BJ (cell line): Measurements from ENCODE around the gene LZTFL1. TPM values are rescaled to one million over a fixed set of nuclear protein-coding genes. Genes with fewer than 3 reads are reported as not detected.

Experiments used
- CTCF ChIA-PET: fragments of 350-600 bp; formaldehyde crosslinking; extraction: SDS; loops from one replicate; lab custom pipeline; 2021; ENCODE audit warnings: antibody characterized with exemption, inconsistent platforms; lab: Yijun Ruan, JAX
- POLR2A ChIA-PET: fragments of 300-600 bp; sonication (Branson Sonifier 250); formaldehyde crosslinking; extraction: SDS; loops from one replicate; lab custom pipeline; 2021; ENCODE audit warnings: antibody characterized with exemption; lab: Charles Lee
- DNase-seq: peaks from one replicate; pipeline ENCODE4 v3.0.0-alpha.2; 2011; ENCODE audit warnings: low read depth
- H3K27me3 ChIP-seq: 2 replicates; pipeline ENCODE4 v1.6.0; 2011; ENCODE audit warnings: low read length; ENCODE audit not compliant: control insufficient read depth, insufficient read depth
- H3K36me3 ChIP-seq: 2 replicates; pipeline ENCODE4 v1.5.1; 2011; ENCODE audit warnings: low read length; ENCODE audit not compliant: control insufficient read depth, insufficient read depth
- H3K4me3 ChIP-seq: 2 replicates; pipeline ENCODE4 v1.5.1; 2011; ENCODE audit warnings: low read depth, mild to moderate bottlenecking, control low read depth, low read length
- polyA plus RNA-seq: library from polyadenylated mRNA; depleted of rRNA; stranded (reverse); fragments of >200 nt; gene quantifications from 2 replicates; pipeline ENCODE4 v1.2.3, GENCODE V29; 2011
- TF ChIP-seq, protein P1 (sequence below): IDR thresholded peaks from 2 replicates; pipeline ENCODE4 v1.5.1; 2011; ENCODE audit warnings: low read depth, mild to moderate bottlenecking, control low read depth, inconsistent platforms, low read length, moderate library complexity; ENCODE audit not compliant: insufficient read depth

LZTFL1 gene
- polyA plus RNA-seq, 1 experiment: 12.9 TPM

DNA sequence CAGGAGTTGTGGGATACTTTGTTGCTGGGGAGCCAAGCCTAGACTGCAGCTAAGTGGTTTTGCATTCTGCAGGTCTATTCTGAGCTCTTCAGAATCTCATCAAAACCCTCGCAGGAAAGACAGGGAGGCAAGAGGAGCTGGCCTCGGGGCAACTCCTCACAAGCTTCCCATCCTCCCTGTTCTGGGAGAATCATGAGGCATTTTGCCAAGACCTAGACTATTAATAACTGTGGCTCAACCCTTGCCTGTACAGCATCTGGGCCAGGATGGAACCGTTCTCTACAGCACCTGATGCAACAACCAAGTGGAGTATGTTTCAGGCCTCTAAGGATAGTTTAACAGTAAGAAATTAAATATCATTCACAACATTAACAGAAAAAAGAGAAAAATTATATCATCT, 25.4 kb downstream of the LZTFL1 start:
- ChIA-PET POLR2A (no interaction called here), CTCF (interaction anchor here (2.5 kb wide), 1 partner anchor 262 kb away, joined by 9 read pairs; no protein-coding TSS in a partner anchor)
- TF ChIP-seq, protein P1, sequence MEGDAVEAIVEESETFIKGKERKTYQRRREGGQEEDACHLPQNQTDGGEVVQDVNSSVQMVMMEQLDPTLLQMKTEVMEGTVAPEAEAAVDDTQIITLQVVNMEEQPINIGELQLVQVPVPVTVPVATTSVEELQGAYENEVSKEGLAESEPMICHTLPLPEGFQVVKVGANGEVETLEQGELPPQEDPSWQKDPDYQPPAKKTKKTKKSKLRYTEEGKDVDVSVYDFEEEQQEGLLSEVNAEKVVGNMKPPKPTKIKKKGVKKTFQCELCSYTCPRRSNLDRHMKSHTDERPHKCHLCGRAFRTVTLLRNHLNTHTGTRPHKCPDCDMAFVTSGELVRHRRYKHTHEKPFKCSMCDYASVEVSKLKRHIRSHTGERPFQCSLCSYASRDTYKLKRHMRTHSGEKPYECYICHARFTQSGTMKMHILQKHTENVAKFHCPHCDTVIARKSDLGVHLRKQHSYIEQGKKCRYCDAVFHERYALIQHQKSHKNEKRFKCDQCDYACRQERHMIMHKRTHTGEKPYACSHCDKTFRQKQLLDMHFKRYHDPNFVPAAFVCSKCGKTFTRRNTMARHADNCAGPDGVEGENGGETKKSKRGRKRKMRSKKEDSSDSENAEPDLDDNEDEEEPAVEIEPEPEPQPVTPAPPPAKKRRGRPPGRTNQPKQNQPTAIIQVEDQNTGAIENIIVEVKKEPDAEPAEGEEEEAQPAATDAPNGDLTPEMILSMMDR: no peak
- no peak for DNase-seq
- Histone ChIP-seq H3K4me3 (no peak overlapping the region), H3K27me3 (peaks cover 6% of the 10 kb centered on the region), H3K36me3 (no peaks in the 10 kb centered on the region)

DNA sequence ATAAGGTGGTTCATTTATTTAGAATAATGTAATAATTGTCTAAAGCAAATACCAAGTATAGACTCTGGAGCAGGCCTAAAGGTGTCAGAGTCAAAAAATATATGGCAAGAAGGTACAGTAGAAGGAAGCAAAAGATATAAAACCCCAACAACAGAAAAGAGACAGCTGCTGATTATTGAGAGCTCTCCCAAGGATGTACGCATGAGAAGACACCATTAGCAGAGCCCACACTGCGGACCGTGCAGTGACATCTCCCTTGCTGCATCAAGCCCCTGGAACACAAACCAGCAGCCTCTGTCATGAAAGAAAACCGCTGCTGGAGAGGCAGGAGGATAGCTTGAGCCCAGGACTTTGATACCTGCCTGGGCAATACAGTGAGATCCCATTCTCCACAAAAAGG, 27.6 kb downstream of the LZTFL1 start:
- Histone ChIP-seq H3K36me3 (no peaks in the 10 kb centered on the region), H3K4me3 (no peak overlapping the region), H3K27me3 (peaks cover 6% of the 10 kb centered on the region)
- no peak for DNase-seq
- TF ChIP-seq, protein P1: no peak
- ChIA-PET CTCF (interaction anchor here (0.8 kb wide), 1 partner anchor 52 kb away, joined by 3 read pairs; no protein-coding TSS in a partner anchor), POLR2A (no interaction called here)

DNA sequence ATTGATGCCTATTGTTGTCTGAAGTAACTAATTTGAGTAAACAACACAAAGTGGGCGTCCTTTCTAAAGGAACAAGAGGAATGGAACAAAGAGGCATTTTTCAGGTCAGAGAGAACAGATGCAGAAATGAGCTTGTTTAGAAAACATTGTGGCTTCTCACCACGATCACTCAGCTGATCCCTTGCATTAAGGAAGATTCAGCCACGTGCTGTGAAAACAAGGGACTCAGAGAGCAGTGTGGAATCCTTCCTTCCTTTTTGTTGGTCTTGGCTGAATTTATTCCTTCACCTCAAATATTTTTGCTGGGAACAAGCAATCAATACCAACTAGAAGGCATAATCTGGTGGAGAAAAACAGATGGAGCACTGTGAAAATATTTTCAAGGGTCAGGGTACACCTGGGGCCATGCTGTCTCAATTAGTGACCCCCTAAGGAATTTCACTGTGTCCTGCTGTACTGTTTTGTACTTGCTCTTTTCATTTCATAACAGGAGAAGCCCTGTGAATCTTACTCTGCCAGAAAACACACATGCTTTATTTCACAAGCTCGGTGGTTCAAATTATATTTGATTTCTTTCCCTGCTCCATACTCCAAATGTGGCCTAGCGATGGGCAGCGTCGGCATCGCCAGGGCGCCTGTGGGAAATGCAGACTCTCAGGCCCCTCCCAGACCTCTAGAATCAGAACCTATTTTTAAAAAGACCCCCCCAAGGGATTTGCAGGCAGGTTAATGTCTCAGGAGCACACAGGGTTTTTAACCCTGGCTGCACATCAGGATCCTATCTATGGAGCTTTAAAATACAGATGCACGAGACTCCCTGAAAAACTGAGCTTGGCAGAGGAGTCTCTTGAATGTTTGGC, 34.0 kb downstream of the LZTFL1 start:
- no peaks in the 10 kb centered on the region for H3K36me3 ChIP-seq
- DNase-seq: no peak
- CTCF ChIA-PET: interaction anchor here (1.0 to 1.2 kb wide), 2 partner anchors 34 to 298 kb away, joined by 3 read pairs; partner anchors contain the start of gene LZTFL1
- no peak overlapping the region for H3K4me3 ChIP-seq
- POLR2A ChIA-PET: no interaction called here
- H3K27me3 ChIP-seq: peaks cover 8% of the 10 kb centered on the region
- TF ChIP-seq, protein P1: no peak

DNA sequence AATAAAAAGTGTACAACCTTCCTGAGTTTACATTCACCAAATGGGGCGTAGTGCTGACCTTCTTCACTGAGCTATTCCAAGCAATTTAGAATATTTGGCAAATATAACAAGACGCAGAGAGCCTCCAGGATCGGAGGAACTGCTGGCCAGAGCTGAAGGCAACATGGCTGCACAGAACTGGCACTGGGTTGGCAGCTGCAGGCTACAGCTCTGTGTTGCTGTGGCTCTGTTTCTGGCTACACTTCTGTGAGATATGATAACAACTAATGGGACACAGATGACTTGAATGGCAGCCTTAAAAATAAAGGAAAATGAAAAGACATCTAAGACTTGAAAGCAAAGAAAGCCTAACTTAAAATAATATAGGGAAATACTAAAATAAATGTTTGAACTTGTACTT, 34.8 kb downstream of the LZTFL1 start:
- no peak for DNase-seq
- Histone ChIP-seq H3K27me3 (peaks cover 7% of the 10 kb centered on the region), H3K4me3 (no peak overlapping the region), H3K36me3 (no peaks in the 10 kb centered on the region)
- CTCF ChIA-PET: interaction anchor here (1.2 kb wide), 1 partner anchor 298 kb away, joined by 3 read pairs; no protein-coding TSS in a partner anchor
- POLR2A ChIA-PET: no interaction called here
- TF ChIP-seq, protein P1: no peak

DNA sequence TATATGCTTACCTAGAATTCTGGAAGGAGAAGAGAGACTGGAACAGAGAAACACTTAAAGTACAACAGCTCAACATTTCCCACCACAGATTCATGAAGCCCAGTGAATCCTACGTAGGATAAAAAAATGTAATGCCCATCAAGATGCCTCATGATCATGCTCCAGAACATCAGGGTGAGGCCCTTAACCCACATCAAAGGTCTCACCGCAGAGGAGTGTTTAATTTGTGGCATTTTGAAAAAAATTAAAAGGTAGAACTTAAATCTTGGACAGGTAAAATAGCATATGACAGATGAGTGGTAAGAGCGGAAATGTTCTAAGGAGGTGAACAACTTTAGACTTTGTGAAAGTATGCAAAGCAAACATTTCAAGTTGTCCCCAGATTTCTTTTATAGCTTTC, 35.8 kb downstream of the LZTFL1 start:
- no peaks in the 10 kb centered on the region for H3K36me3 ChIP-seq
- peaks cover 8% of the 10 kb centered on the region for H3K27me3 ChIP-seq
- CTCF ChIA-PET: interaction anchor here (0.8 to 1.2 kb wide), 2 partner anchors 13 to 29 kb away, joined by 3 read pairs; no protein-coding TSS in a partner anchor
- POLR2A ChIA-PET: no interaction called here
- no peak overlapping the region for H3K4me3 ChIP-seq
- TF ChIP-seq, protein P1: no peak
- DNase-seq: no peak
